ENCODE data around the gene KLK1.
"Not testable (repeated sequence)": the region's sequence is repeated elsewhere in the genome, so short reads cannot be mapped to it uniquely, and the experiment has no call there.

The KLK1 gene

GRCh38 chr19:50770164-50770563, 53.4 kb downstream of the KLK1 start, which contains the start of gene GPR32:
Gene GPR32 (plus strand): TSS chr19:50770464. CDS start chr19:50770601, 137 bp downstream.
- not testable (repeated sequence) for DNase-seq (ENCODE audit: extremely low read depth in 1 of 2, low read depth in 1 of 2)

Data from stimulated activated CD8-positive, alpha-beta memory T cell treated with anti-CD3 and anti-CD28 coated beads, Interleukin-7, amount 100 ng/mL, for 48 hours (primary cell).